Stimulated activated CD8-positive, alpha-beta memory T cell treated with anti-CD3 and anti-CD28 coated beads, Interleukin-12 subunit alpha, Interleukin-12 subunit beta, amount 100 ng/mL, for 1 hour (primary cell): ENCODE data around the gene OR5M10.
"Not testable (repeated sequence)": the region's sequence is repeated elsewhere in the genome, so short reads cannot be mapped to it uniquely, and the experiment has no call there.

ENCODE experiments used
- DNase-seq: peaks from one replicate; pipeline ENCODE4 v3.0.0-alpha.2; 2020; ENCODE audit warnings: low read depth

OR5M10 gene

DNA sequence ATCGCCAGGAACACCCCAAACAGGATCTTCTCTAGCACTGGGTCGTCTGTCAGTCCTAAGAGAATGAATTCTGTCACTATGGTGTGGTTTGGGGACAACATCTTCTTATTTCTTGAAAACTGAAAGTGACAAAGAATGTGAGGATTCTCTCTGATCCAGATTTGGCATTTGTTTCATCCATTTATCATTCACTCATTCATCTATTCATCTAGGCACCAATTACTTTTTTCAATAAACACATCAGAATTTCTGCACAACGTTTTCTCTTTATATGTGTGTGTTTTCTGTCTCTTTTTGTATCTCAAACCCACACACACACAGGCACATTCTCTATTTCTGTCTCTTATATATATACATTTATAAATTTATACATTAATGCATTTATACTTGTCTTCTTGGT is at the start of gene OR5M10:
TSS of gene OR5M10 (minus strand) at position 101 of the 400 bp plus-strand sequence. CDS start at position 101, 0 bp downstream.
- no peak for DNase-seq

- no peak for DNase-seq
These were observed 48.4 kb upstream of the OR5M10 start for GRCh38 chr11:56625946-56626345.

GRCh38 chr11:56624661-56625110 is 47.2 kb upstream of the OR5M10 start:
- no peak for DNase-seq

DNA sequence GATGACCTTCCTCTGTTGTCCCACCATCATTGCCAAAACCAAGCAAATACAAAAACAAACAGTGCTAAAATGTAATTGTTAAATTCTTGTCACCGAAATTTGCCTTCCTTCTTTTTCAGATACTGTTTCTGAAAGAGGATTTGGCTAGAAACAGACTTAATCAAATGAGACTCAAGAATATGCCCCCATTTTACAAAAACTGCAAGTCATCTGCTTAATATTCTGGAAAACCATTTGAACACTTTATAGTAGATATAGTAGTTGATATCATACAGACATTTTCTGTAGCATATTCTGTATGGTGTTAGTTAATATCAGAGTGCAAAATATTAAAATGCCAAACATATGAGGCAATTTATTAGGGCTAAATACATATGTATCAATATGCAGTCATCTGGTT is 33.7 kb upstream of the OR5M10 start:
- DNase-seq, result no peak

DNA sequence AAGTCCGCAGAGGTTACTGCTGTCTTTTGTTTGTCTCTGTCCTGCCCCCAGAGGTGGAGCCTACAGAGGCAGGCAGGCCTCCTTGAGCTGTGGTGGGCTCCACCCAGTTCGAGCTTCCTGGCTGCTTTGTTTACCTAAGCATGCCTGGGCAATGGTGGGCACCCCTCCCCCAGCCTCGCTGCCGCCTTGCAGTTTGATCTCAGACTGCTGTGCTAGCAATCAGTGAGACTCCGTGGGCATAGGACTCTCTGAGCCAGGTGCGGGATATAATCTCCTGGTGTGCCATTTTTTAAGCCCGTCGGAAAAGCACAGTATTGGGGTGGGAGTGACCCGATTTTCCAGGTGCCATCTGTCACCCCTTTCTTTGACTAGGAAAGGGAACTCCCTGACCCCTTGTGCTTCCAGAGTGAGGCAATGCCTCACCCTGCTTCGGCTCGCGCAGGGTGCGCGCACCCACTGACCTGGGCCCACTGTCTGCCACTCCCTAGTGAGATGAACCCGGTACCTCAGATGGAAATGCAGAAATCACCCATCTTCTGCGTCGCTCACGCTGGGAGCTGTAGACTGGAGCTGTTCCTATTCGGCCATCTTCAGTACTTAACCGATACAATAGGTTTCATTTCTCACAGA is 14.7 kb upstream of the OR5M10 start:
- DNase-seq, result not testable (repeated sequence)

DNA sequence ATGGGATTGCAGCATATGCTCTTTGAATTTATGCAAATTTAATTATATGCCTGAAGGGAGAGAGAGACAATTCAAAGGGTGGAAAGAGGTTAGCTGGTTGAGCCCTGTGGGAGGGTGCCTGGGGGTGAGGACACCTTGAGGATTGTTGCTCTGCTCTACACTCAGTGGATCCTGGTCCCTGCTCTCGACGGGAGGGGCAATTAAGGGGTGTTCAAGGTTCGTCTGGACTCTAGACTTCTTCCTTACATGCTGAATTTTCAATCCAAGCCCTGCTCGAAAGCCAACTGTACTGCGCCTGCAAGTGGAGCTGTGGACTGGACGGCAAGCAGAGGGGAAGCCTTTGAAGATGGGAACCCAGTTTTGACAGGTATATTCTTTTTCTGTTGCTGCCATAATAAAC is 18.9 kb downstream of the OR5M10 start:
- no peak for DNase-seq

- not testable (repeated sequence) for DNase-seq
These were observed 22.8 kb downstream of the OR5M10 start for GRCh38 chr11:56554691-56555090.

DNA sequence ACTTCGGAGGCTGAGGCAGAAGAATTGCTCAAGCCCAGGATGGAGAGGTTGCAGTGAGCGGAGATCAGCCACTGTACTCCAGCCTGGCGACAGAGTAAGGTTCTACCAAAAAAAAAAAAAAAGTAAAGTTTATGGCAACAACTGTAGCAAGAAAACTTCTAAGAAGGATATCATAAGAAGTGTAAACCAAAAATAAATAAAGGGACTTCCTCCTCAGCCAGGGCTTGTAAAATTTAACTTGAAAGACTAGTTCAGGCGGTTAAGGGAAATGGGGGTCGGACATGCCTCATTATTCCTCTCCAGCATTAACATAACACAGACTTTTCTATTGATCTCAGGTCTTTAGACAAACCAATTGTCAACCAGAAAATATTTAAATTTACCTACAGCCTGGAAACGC is 32.0 kb downstream of the OR5M10 start:
- no peak for DNase-seq

- DNase-seq, result no peak
These were observed 33.8 kb downstream of the OR5M10 start for GRCh38 chr11:56543739-56544138.

- no peak for DNase-seq
These were observed 34.4 kb downstream of the OR5M10 start, which contains the start of gene OR5M11 for GRCh38 chr11:56543157-56543556. Gene OR5M11 (minus strand): TSS chr11:56543257. CDS start chr11:56543257, 0 bp downstream.

DNA sequence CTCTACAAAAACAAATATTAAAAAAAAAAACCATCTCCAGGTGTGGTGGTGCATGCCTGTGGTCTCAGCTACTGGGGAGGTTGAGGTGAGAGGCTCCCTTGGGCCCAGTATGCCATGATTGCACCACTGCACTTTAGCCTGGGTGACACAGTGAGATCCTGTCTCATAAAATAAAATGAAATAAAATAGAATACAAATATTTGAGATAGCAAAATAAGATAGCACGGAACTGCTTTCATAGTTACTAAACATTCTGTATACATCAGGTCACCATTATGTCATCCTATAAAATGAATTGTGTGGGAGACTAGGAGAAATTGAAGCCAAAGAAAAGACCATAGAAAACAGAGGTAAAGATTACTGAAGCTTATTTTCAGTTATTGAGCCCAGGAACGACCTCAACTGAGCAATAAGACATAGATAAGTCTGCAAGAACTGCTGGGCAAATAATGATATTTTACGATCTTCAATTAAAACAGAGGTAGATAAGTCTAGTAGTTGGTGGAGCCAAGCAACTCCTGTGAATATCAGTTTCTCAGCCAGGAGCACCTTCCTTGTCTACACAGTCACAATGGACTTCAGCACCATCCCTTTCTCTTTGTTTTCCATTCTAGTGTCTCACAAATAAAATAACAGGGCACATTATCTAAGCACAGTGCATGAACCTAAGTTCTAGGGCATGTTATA is 44.3 kb downstream of the OR5M10 start:
- no peak for DNase-seq

GRCh38 chr11:56531856-56532255 is 45.7 kb downstream of the OR5M10 start:
- no peak for DNase-seq
